SK-N-SH treated with all-trans-retinoic acid at 6 μM for 48 hours (cell line): ENCODE results near the gene AGTR1.

Experiments
- ARNTL ChIP-seq: fragments of 450-650 bp; formaldehyde crosslinking; IDR thresholded peaks from 2 replicates; pipeline ENCODE4 v1.5.0; 2020; ENCODE audit warnings: low read depth, mild to moderate bottlenecking, moderate library complexity, borderline replicate concordance
- ISL1 ChIP-seq: fragments of 250-450 bp; sonication (Bioruptor Pico); IDR thresholded peaks from 2 replicates; pipeline ENCODE4 v2.1.2; 2022; ENCODE audit warnings: mild to moderate bottlenecking, moderate library complexity
- OSR1 ChIP-seq: fragments of 250-450 bp; sonication (Bioruptor Pico); IDR thresholded peaks from 2 replicates; pipeline ENCODE4 v1.8.0; 2022; ENCODE audit warnings: moderate library complexity, mild to moderate bottlenecking, inconsistent platforms
- TCF4 ChIP-seq: fragments of 250-450 bp; sonication (Bioruptor Pico); IDR thresholded peaks from 2 replicates; pipeline ENCODE4 v1.8.0; 2021; ENCODE audit warnings: mild to moderate bottlenecking, moderate library complexity, borderline replicate concordance
- ZFP3 ChIP-seq: fragments of 250-450 bp; sonication (Bioruptor Pico); IDR thresholded peaks from 2 replicates; pipeline ENCODE4 v1.5.0; 2020; ENCODE audit warnings: mild to moderate bottlenecking, moderate library complexity
- ZFP30 ChIP-seq: fragments of 450-650 bp; formaldehyde crosslinking; IDR thresholded peaks from 2 replicates; pipeline ENCODE4 v1.5.0; 2022; ENCODE audit warnings: mild to moderate bottlenecking, moderate library complexity
- ZNF565 ChIP-seq: fragments of 450-650 bp; formaldehyde crosslinking; conservative IDR thresholded peaks from 2 replicates; pipeline ENCODE4 v1.5.0; 2020; ENCODE audit warnings: low read depth, mild to moderate bottlenecking, moderate library complexity
- TF ChIP-seq, protein P1 (sequence below): fragments of 250-450 bp; sonication (Bioruptor Pico); IDR thresholded peaks from 2 replicates; pipeline ENCODE4 v1.8.0; 2021; ENCODE audit warnings: low read depth, mild to moderate bottlenecking, moderate library complexity, borderline replicate concordance
- TF ChIP-seq, protein P2 (sequence below): fragments of 250-450 bp; sonication (Bioruptor Pico); IDR thresholded peaks from 2 replicates; pipeline ENCODE4 v1.8.0; 2020; ENCODE audit warnings: mild to moderate bottlenecking, moderate library complexity, borderline replicate concordance

DNA sequence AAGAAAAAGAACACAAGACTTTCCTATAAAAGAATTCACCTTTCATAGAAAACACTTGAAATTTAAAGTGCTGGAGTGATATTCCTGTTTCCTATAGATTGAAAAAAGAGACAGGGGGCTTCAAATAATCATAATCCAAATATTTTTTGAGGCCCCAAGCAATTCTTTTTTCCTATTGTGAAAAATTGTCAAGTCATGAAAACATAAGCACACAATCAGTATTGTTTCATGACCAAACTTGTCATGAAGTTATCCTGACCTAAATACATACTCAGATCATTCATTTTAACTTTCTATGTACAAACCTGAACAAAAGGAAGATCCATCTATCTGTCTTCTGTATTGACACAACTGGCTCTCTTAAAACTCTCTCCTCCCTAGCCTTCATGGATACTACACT is 57.9 kb downstream of the AGTR1 start:
- TF ChIP-seq ZFP30, result no peak
- no peak for TF ChIP-seq ARNTL (CRISPR knock-in tag)
- TF ChIP-seq, protein P1, sequence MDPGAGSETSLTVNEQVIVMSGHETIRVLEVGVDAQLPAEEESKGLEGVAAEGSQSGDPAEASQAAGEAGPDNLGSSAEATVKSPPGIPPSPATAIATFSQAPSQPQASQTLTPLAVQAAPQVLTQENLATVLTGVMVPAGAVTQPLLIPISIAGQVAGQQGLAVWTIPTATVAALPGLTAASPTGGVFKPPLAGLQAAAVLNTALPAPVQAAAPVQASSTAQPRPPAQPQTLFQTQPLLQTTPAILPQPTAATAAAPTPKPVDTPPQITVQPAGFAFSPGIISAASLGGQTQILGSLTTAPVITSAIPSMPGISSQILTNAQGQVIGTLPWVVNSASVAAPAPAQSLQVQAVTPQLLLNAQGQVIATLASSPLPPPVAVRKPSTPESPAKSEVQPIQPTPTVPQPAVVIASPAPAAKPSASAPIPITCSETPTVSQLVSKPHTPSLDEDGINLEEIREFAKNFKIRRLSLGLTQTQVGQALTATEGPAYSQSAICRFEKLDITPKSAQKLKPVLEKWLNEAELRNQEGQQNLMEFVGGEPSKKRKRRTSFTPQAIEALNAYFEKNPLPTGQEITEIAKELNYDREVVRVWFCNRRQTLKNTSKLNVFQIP (CRISPR knock-in tag), result no peak
- TF ChIP-seq OSR1 (CRISPR knock-in tag), result no peak
- TF ChIP-seq, protein P2, sequence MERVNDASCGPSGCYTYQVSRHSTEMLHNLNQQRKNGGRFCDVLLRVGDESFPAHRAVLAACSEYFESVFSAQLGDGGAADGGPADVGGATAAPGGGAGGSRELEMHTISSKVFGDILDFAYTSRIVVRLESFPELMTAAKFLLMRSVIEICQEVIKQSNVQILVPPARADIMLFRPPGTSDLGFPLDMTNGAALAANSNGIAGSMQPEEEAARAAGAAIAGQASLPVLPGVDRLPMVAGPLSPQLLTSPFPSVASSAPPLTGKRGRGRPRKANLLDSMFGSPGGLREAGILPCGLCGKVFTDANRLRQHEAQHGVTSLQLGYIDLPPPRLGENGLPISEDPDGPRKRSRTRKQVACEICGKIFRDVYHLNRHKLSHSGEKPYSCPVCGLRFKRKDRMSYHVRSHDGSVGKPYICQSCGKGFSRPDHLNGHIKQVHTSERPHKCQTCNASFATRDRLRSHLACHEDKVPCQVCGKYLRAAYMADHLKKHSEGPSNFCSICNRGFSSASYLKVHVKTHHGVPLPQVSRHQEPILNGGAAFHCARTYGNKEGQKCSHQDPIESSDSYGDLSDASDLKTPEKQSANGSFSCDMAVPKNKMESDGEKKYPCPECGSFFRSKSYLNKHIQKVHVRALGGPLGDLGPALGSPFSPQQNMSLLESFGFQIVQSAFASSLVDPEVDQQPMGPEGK (CRISPR knock-in tag), result no peak
- no peak for TF ChIP-seq ZNF565 (CRISPR knock-in tag)
- no peak for TF ChIP-seq TCF4 (CRISPR knock-in tag)
- no peak for TF ChIP-seq ISL1 (CRISPR knock-in tag)
- TF ChIP-seq ZFP3 (CRISPR knock-in tag), result no peak
